Measurements from ENCODE around the gene SLC23A2.

Gene SLC23A2

GRCh38 chr20:4956200-4956810 lies 45.0 kb downstream of the SLC23A2 start (continued):
- no peak for TF ChIP-seq GLIS3 (CRISPR knock-in tag; IDR thresholded peaks at IDR 0.05)
- no peak for TF ChIP-seq CREB5 (CRISPR knock-in tag; IDR thresholded peaks at IDR 0.05; ENCODE audit: low read depth)
- no peak for TF ChIP-seq ZNF565 (CRISPR knock-in tag; conservative IDR thresholded peaks at IDR 0.05; ENCODE audit: low read depth)
- no peak for TF ChIP-seq ZNF70 (CRISPR knock-in tag; IDR thresholded peaks at IDR 0.05)
- no peak for TF ChIP-seq RARB (CRISPR knock-in tag; IDR thresholded peaks at IDR 0.05)
- TF ChIP-seq, protein P1, sequence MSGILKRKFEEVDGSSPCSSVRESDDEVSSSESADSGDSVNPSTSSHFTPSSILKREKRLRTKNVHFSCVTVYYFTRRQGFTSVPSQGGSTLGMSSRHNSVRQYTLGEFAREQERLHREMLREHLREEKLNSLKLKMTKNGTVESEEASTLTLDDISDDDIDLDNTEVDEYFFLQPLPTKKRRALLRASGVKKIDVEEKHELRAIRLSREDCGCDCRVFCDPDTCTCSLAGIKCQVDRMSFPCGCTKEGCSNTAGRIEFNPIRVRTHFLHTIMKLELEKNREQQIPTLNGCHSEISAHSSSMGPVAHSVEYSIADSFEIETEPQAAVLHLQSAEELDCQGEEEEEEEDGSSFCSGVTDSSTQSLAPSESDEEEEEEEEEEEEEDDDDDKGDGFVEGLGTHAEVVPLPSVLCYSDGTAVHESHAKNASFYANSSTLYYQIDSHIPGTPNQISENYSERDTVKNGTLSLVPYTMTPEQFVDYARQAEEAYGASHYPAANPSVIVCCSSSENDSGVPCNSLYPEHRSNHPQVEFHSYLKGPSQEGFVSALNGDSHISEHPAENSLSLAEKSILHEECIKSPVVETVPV (CRISPR knock-in tag; IDR thresholded peaks at IDR 0.05), result no peak

DNA sequence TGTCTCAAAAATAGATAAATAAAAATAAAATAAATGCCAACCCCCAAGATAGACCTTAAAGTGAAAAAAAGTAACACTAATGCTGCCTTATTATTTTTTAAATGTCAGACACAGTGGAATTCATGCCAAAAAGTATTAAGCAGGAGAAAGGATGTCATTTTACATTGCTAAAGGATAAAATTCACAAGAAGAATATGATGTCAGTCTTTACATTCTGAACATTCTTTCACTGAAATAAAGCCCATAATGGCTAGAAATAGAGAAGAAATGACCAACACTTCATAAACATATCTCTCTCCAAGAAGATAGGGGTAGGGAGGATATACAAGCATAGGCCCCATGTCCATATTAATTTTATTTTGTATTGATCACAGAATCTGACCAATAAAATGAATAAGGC lies 47.4 kb downstream of the SLC23A2 start:
- TF ChIP-seq ZC3H10 (CRISPR knock-in tag; IDR thresholded peaks at IDR 0.05), result no peak
- TF ChIP-seq ZNF8 (CRISPR knock-in tag; IDR thresholded peaks at IDR 0.05), result no peak
- TF ChIP-seq ZNF565 (CRISPR knock-in tag; conservative IDR thresholded peaks at IDR 0.05; ENCODE audit: low read depth), result no peak
- ATAC-seq, result no peak

- ATAC-seq, result no peak
- TF ChIP-seq OSR1 (CRISPR knock-in tag; IDR thresholded peaks at IDR 0.05) (no peak), PPARA (CRISPR knock-in tag; IDR thresholded peaks at IDR 0.05; ENCODE audit: borderline replicate concordance) (no peak), TCF4 (CRISPR knock-in tag; IDR thresholded peaks at IDR 0.05; ENCODE audit: borderline replicate concordance) (no peak), PATZ1 (CRISPR knock-in tag; IDR thresholded peaks at IDR 0.05; ENCODE audit: borderline replicate concordance) (no peak), ZNF565 (CRISPR knock-in tag; conservative IDR thresholded peaks at IDR 0.05; ENCODE audit: low read depth) (no peak), ZC3H10 (CRISPR knock-in tag; IDR thresholded peaks at IDR 0.05) (no peak), ZFP30 (CRISPR knock-in tag; IDR thresholded peaks at IDR 0.05) (no peak), ZFP3 (CRISPR knock-in tag; IDR thresholded peaks at IDR 0.05) (no peak)
These were observed 49.1 kb downstream of the SLC23A2 start for GRCh38 chr20:4952229-4952628.

- peak; percentile 91 for ATAC-seq
- TF ChIP-seq PPARA (CRISPR knock-in tag; IDR thresholded peaks at IDR 0.05; ENCODE audit: borderline replicate concordance) (no peak), SNAI2 (CRISPR knock-in tag; IDR thresholded peaks at IDR 0.05) (no peak), GLIS3 (CRISPR knock-in tag; IDR thresholded peaks at IDR 0.05) (no peak), CREB5 (CRISPR knock-in tag; IDR thresholded peaks at IDR 0.05; ENCODE audit: low read depth) (no peak), ZNF70 (CRISPR knock-in tag; IDR thresholded peaks at IDR 0.05) (no peak), TOX (CRISPR knock-in tag; IDR thresholded peaks at IDR 0.05; ENCODE audit: borderline replicate concordance) (no peak), ISL1 (CRISPR knock-in tag; IDR thresholded peaks at IDR 0.05) (no peak), ZNF565 (CRISPR knock-in tag; conservative IDR thresholded peaks at IDR 0.05; ENCODE audit: low read depth) (no peak), CSDC2 (CRISPR knock-in tag; IDR thresholded peaks at IDR 0.05) (no peak), BACH2 (CRISPR knock-in tag; IDR thresholded peaks at IDR 0.05; ENCODE audit: borderline replicate concordance) (no peak), ZNF8 (CRISPR knock-in tag; IDR thresholded peaks at IDR 0.05) (no peak), ARNTL (CRISPR knock-in tag; IDR thresholded peaks at IDR 0.05; ENCODE audit: borderline replicate concordance, low read depth) (no peak), TCF4 (CRISPR knock-in tag; IDR thresholded peaks at IDR 0.05; ENCODE audit: borderline replicate concordance) (no peak), ZFP3 (CRISPR knock-in tag; IDR thresholded peaks at IDR 0.05) (no peak), RARB (CRISPR knock-in tag; IDR thresholded peaks at IDR 0.05) (no peak), ZFP30 (CRISPR knock-in tag; IDR thresholded peaks at IDR 0.05) (no peak), ZC3H10 (CRISPR knock-in tag; IDR thresholded peaks at IDR 0.05) (no peak)
- TF ChIP-seq, protein P2, sequence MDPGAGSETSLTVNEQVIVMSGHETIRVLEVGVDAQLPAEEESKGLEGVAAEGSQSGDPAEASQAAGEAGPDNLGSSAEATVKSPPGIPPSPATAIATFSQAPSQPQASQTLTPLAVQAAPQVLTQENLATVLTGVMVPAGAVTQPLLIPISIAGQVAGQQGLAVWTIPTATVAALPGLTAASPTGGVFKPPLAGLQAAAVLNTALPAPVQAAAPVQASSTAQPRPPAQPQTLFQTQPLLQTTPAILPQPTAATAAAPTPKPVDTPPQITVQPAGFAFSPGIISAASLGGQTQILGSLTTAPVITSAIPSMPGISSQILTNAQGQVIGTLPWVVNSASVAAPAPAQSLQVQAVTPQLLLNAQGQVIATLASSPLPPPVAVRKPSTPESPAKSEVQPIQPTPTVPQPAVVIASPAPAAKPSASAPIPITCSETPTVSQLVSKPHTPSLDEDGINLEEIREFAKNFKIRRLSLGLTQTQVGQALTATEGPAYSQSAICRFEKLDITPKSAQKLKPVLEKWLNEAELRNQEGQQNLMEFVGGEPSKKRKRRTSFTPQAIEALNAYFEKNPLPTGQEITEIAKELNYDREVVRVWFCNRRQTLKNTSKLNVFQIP (CRISPR knock-in tag; IDR thresholded peaks at IDR 0.05; ENCODE audit: borderline replicate concordance, low read depth), result no peak
- TF ChIP-seq, protein P1 (CRISPR knock-in tag; IDR thresholded peaks at IDR 0.05), result no peak
These were observed 50.0 kb downstream of the SLC23A2 start for GRCh38 chr20:4951299-4951698.

Data from SK-N-SH treated with all-trans-retinoic acid at 6 μM for 48 hours (cell line).